Nephron progenitor cell (in vitro differentiated cells): ENCODE results near the gene BRD4.

Experiments used
- DNase-seq: peaks from one replicate; pipeline ENCODE4 v3.0.0; 2021
- H3K27ac Mint-ChIP-seq: 2 replicates; pipeline ENCODE4 v1.8.0; 2021; ENCODE audit warnings: mild to moderate bottlenecking, moderate library complexity, mixed read lengths
- H3K27me3 Mint-ChIP-seq: 2 replicates; pipeline ENCODE4 v1.8.0; 2021; ENCODE audit warnings: mild to moderate bottlenecking, low read depth, mixed read lengths; ENCODE audit not compliant: poor library complexity
- H3K36me3 Mint-ChIP-seq: 2 replicates; pipeline ENCODE4 v1.8.0; 2021; ENCODE audit warnings: low read depth, mixed read lengths
- H3K4me1 Mint-ChIP-seq: 2 replicates; pipeline ENCODE4 v1.8.0; 2021; ENCODE audit warnings: mixed read lengths
- H3K4me3 Mint-ChIP-seq: 2 replicates; pipeline ENCODE4 v1.8.0; 2021; ENCODE audit warnings: mild to moderate bottlenecking, moderate library complexity, mixed read lengths
- H3K9me3 Mint-ChIP-seq: 2 replicates; pipeline ENCODE4 v1.8.0; 2021; ENCODE audit warnings: mild to moderate bottlenecking, moderate library complexity, mixed read lengths
- TF ChIP-seq, protein P1 (sequence below): fragments of 200-600 bp; sonication (generic); IDR thresholded peaks from 2 replicates; pipeline ENCODE4 v1.5.0; 2021; ENCODE audit warnings: antibody characterized with exemption

BRD4 gene

DNA sequence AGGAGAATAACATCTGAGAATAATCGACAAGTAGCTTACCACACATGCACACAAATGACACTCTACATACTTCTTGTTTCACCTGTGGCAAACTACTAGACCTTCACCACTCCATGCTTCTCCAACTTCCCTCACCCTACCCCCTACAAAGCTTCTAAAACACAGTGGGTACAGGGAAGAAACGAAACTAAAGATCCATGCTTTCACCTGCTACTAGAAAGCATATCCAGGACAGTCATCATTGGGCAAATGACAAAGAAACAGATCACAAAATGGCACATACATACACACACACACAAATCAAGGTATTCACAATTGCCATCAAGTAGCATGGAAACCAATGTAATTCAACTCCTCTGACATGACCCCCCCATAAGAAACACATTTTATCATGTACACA is 10.6 kb downstream of the BRD4 start:
- peaks cover 27% of the 10 kb centered on the region for H3K36me3 Mint-ChIP-seq
- DNase-seq, result no peak
- H3K27me3 Mint-ChIP-seq, result no peaks in the 10 kb centered on the region
- TF ChIP-seq, protein P1, sequence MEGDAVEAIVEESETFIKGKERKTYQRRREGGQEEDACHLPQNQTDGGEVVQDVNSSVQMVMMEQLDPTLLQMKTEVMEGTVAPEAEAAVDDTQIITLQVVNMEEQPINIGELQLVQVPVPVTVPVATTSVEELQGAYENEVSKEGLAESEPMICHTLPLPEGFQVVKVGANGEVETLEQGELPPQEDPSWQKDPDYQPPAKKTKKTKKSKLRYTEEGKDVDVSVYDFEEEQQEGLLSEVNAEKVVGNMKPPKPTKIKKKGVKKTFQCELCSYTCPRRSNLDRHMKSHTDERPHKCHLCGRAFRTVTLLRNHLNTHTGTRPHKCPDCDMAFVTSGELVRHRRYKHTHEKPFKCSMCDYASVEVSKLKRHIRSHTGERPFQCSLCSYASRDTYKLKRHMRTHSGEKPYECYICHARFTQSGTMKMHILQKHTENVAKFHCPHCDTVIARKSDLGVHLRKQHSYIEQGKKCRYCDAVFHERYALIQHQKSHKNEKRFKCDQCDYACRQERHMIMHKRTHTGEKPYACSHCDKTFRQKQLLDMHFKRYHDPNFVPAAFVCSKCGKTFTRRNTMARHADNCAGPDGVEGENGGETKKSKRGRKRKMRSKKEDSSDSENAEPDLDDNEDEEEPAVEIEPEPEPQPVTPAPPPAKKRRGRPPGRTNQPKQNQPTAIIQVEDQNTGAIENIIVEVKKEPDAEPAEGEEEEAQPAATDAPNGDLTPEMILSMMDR, result no peak
- H3K9me3 Mint-ChIP-seq, result peaks cover 10% of the 10 kb centered on the region
- H3K27ac Mint-ChIP-seq, result peak overlapping the region; percentile 12
- H3K4me1 Mint-ChIP-seq, result peaks cover 66% of the 10 kb centered on the region
- H3K4me3 Mint-ChIP-seq, result no peak overlapping the region

DNA sequence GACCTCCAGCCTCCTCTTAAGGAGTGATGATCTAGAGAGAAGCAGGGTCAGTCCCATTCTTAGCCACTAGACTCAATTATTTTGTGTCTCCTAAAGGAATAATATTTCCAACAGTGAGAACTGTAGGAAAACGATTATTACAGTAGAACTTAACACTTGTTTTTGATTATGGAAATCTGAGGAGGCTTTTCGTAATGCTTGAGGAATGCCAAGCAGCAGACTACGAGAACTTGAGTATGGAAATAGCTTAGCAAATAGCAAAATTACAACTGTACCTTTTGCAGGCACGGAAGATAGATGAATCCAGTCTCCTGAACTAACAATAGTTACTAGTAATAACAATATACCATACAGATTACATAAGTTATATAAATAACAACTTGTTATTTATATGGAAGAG is 12.2 kb downstream of the BRD4 start:
- Mint-ChIP-seq H3K27ac (no peak overlapping the region), H3K36me3 (peaks cover 36% of the 10 kb centered on the region), H3K27me3 (no peaks in the 10 kb centered on the region), H3K4me3 (no peak overlapping the region), H3K9me3 (peaks cover 10% of the 10 kb centered on the region), H3K4me1 (peaks cover 60% of the 10 kb centered on the region)
- TF ChIP-seq, protein P1, result no peak
- no peak for DNase-seq

DNA sequence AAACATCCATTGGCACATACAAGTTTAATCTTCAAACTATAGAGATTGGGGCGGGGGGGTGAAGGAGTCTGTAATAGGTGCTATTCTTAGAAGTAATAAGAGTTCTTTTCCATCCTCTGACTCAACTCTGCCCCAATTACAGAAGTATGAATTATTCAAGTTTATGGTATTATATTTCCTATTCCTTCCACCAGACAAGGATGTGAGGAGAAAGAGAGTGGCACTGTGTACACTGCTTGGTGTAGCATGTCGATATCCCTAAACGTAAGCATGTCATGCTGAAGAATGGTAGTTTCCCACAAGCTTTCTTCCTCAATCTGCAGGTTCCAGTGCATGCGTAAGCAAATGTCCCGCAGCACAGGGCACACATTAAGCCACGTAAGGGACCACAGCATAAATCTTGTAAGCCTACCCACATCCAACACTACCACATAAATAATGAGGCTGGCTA is 14.1 kb downstream of the BRD4 start:
- DNase-seq, result no peak
- H3K36me3 Mint-ChIP-seq, result peaks cover 45% of the 10 kb centered on the region
- H3K4me1 Mint-ChIP-seq, result peaks cover 66% of the 10 kb centered on the region
- peak overlapping the region; percentile 85 for H3K27ac Mint-ChIP-seq
- H3K27me3 Mint-ChIP-seq, result no peaks in the 10 kb centered on the region
- peaks cover 6% of the 10 kb centered on the region for H3K9me3 Mint-ChIP-seq
- TF ChIP-seq, protein P1, result no peak
- H3K4me3 Mint-ChIP-seq, result no peak overlapping the region

DNA sequence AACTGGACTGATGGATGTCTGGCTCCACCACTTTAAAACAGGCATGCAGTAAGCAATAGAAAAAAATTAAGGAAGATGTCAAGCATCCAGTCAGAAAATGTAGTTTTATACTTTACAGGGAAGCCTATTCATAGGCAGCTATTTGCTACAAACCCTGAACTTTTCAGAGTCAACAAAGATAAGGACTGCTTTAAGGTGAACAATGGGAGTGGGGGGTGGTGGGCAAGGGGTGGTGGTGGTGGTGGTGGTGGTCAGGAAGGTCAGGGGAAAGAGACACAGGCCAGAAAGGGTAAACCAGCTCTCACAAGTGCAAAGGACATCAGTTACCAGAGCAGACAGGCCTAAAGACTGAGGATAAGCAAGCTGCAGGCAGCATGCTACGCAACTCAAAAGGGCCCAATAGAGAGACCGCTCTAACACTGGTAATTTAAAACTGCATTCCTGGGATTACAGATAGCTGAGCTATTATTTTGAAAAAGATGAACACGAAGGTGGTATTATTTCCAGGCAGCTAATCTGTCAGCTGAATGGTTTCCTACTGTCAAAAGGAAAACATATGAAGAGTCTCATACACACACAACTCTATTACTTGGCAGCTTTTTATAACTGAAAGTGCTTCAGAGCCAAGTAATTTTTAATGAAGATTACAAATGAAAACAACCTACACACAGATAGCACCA is 14.8 kb downstream of the BRD4 start:
- peaks cover 47% of the 10 kb centered on the region for H3K36me3 Mint-ChIP-seq
- H3K4me1 Mint-ChIP-seq, result peaks cover 63% of the 10 kb centered on the region
- H3K4me3 Mint-ChIP-seq, result no peak overlapping the region
- H3K9me3 Mint-ChIP-seq, result peaks cover 8% of the 10 kb centered on the region
- H3K27me3 Mint-ChIP-seq, result no peaks in the 10 kb centered on the region
- H3K27ac Mint-ChIP-seq, result peak overlapping the region; percentile 91
- DNase-seq, result no peak
- TF ChIP-seq, protein P1, result no peak

DNA sequence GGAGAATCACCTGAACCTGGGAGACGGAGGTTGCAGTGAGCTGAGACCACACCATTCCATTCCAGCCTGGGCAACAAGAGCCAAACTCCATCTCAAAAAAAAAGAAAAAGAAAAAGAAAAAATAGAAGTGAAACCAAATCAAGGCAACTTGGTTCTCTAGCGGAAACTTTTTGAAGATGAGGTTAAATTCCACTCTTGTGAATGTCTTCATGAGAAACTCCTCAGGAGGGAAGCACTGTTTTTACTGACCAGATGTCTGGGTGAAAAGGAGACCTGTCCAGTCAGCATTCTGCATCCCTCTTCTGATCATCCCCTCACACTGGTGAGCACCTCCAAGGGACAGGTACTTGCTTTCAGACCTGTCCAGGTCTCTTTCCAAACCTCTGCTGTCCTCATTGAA is 15.8 kb downstream of the BRD4 start:
- H3K27ac Mint-ChIP-seq, result peak overlapping the region; percentile 91
- peaks cover 14% of the 10 kb centered on the region for H3K9me3 Mint-ChIP-seq
- no peaks in the 10 kb centered on the region for H3K27me3 Mint-ChIP-seq
- TF ChIP-seq, protein P1, result no peak
- DNase-seq, result no peak
- no peak overlapping the region for H3K4me3 Mint-ChIP-seq
- peaks cover 48% of the 10 kb centered on the region for H3K36me3 Mint-ChIP-seq
- peaks cover 55% of the 10 kb centered on the region for H3K4me1 Mint-ChIP-seq

DNA sequence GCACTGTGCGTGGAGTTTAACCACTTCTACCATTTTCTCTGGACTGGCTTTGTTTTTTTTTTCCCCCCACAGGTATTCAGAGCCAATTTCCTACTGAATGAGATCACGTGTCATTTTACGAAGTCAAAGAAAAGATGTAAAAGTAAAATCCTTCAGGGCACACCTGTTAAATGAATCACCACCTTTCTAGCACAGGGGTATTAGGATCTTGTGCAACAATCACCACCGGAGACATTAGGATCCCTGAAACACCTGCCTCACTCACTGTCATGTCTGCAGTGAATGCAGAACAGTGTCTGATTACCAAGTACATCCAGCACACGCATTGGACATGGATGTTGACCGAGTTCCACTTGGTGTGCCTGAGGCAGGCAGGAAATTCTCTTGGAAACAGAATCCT is 17.2 kb downstream of the BRD4 start:
- H3K27ac Mint-ChIP-seq, result no peak overlapping the region
- DNase-seq, result no peak
- TF ChIP-seq, protein P1, result no peak
- H3K4me3 Mint-ChIP-seq, result no peak overlapping the region
- peaks cover 14% of the 10 kb centered on the region for H3K9me3 Mint-ChIP-seq
- H3K36me3 Mint-ChIP-seq, result peaks cover 51% of the 10 kb centered on the region
- no peaks in the 10 kb centered on the region for H3K27me3 Mint-ChIP-seq
- peaks cover 44% of the 10 kb centered on the region for H3K4me1 Mint-ChIP-seq
